Neutrophil (primary cell): ENCODE data around the gene AKAP6.

Source experiments
- H3K27ac ChIP-seq: fragments of 200-600 bp; sonication (generic); 2 replicates; pipeline ENCODE4 v1.5.1; 2016; ENCODE audit warnings: mild to moderate bottlenecking, moderate library complexity
- H3K27me3 ChIP-seq: fragments of 200-600 bp; sonication (generic); 2 replicates; pipeline ENCODE4 v1.6.0; 2016; ENCODE audit warnings: mild to moderate bottlenecking
- H3K36me3 ChIP-seq: fragments of 200-600 bp; sonication (generic); 2 replicates; pipeline ENCODE4 v1.5.1; 2017
- H3K4me1 ChIP-seq, 2 experiments: fragments of 200-600 bp in 1 of 2; sonication (generic) in 1 of 2; 1 replicate in 1 of 2; 2 replicates in 1 of 2; pipeline versions ENCODE4 v1.5.1 to v1.6.1; 2013 to 2016; ENCODE audit warnings: low read depth in 1 of 2, low read length in 1 of 2, mild to moderate bottlenecking in 1 of 2, moderate library complexity in 1 of 2; ENCODE audit not compliant: control insufficient read depth in 1 of 2, insufficient read depth in 1 of 2
- H3K4me3 ChIP-seq, 2 experiments: fragments of 200-600 bp in 1 of 2; sonication (generic) in 1 of 2; 1 replicate in 1 of 2; 2 replicates in 1 of 2; pipeline ENCODE4 v1.5.1; 2013 to 2016; ENCODE audit warnings: low read depth in 1 of 2, low read length in 1 of 2, mild to moderate bottlenecking in 1 of 2, moderate library complexity in 1 of 2
- H3K9me3 ChIP-seq: fragments of 200-600 bp; sonication (generic); 2 replicates; pipeline ENCODE4 v1.5.1; 2016
- TF ChIP-seq, protein P1 (sequence below): fragments of 200-600 bp; sonication (generic); IDR thresholded peaks from 2 replicates; pipeline ENCODE4 v1.5.1; 2016; ENCODE audit warnings: antibody characterized with exemption

AKAP6 gene

DNA sequence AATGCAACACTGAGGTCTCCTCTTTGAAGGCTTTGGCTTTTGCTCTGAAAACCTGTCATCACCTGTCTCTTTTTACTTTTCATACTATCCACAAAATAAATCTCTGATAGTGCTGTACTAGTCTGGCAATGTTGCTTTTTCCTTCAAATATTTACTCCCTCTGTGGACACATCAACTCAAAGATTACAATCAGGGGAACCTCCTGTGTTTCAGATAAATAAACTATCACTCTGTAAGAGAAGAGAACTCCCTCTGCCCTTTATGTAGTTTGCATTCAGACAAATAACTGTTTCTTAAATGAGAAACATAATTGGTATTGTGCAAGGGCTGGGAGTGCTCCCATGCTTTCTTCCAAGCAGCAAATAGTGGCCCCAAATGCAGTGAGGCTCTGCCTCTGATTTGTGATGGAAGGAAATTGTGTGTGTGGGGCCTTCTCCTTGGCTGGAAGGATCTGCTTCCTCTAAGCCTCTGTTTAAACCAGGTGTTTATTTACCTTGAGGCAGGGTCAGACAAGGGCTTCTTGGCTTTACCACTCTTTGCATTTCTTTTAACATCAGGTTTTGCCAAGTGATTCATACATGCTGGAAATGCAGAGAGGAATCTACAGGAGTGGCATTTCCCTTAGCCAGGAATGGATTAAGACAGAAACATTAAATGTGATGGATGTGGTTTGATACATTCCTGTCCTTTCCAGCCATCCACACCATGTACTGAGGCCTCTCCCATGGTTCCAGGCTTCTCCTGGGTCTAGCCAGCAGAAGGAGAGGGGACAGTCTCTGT, 69.0 kb downstream of the AKAP6 start:
- Histone ChIP-seq H3K4me3 (no peak overlapping the region), H3K36me3 (no peaks in the 10 kb centered on the region), H3K9me3 (no peaks in the 10 kb centered on the region), H3K27me3 (no peaks in the 10 kb centered on the region), H3K4me1 (no peaks in the 10 kb centered on the region), H3K27ac (no peak overlapping the region)
- TF ChIP-seq, protein P1, sequence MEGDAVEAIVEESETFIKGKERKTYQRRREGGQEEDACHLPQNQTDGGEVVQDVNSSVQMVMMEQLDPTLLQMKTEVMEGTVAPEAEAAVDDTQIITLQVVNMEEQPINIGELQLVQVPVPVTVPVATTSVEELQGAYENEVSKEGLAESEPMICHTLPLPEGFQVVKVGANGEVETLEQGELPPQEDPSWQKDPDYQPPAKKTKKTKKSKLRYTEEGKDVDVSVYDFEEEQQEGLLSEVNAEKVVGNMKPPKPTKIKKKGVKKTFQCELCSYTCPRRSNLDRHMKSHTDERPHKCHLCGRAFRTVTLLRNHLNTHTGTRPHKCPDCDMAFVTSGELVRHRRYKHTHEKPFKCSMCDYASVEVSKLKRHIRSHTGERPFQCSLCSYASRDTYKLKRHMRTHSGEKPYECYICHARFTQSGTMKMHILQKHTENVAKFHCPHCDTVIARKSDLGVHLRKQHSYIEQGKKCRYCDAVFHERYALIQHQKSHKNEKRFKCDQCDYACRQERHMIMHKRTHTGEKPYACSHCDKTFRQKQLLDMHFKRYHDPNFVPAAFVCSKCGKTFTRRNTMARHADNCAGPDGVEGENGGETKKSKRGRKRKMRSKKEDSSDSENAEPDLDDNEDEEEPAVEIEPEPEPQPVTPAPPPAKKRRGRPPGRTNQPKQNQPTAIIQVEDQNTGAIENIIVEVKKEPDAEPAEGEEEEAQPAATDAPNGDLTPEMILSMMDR: no peak

DNA sequence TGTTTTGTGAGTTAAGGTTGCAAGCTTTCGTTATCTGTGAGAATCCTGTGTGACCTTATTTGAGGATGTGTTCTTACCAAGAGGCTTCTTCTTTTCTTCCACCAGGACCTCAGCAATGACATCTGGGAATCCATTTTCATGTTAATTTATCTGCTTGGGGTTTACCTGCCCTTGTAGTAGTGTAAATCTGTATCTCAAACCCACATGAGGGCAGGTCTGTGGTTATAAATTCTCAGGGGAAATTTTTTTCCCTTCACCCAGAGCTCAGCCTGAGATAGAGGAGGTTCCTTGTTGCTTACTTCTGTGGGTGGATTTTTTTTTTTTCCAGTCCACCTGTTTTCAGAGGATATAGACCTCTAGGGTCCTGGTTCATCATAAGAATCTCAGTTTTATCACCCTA, 70.8 kb downstream of the AKAP6 start:
- Histone ChIP-seq H3K27ac (no peak overlapping the region), H3K4me3 (no peak overlapping the region), H3K4me1 (no peaks in the 10 kb centered on the region), H3K36me3 (no peaks in the 10 kb centered on the region), H3K9me3 (no peaks in the 10 kb centered on the region), H3K27me3 (no peaks in the 10 kb centered on the region)
- TF ChIP-seq, protein P1: no peak

DNA sequence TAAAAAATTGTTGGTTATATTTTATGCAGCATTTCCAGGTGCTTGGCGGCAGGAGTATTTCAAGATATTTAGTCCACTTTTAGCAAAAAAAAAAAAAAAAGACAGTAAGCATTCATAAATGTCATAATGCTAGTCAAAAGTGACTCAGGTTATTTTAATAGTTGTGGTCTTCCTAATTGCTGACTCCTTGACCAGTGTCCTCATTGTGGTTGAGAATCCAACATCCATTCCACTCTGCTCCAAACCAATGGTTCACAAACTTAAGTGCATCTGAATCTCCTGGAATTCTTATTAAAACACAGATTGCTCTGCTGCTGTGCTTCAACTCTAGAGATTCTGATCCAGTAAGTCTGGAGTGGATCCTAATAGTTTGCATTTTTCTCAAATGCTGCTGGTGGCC, 71.4 kb downstream of the AKAP6 start:
- TF ChIP-seq, protein P1: no peak
- Histone ChIP-seq H3K4me3 (no peak overlapping the region), H3K27ac (no peak overlapping the region)

GRCh38 chr14:32403021-32403420, 73.9 kb downstream of the AKAP6 start:
- TF ChIP-seq, protein P1: no peak
- no peaks in the 10 kb centered on the region for H3K36me3 ChIP-seq
- H3K4me1 ChIP-seq: no peaks in the 10 kb centered on the region
- H3K27me3 ChIP-seq: no peaks in the 10 kb centered on the region
- H3K27ac ChIP-seq: no peak overlapping the region
- H3K4me3 ChIP-seq: no peak overlapping the region
- H3K9me3 ChIP-seq: no peaks in the 10 kb centered on the region

More for the DNA sequence above, 71.4 kb downstream of the AKAP6 start:
- Histone ChIP-seq H3K27me3 (no peaks in the 10 kb centered on the region), H3K36me3 (no peaks in the 10 kb centered on the region), H3K4me1 (no peaks in the 10 kb centered on the region), H3K9me3 (no peaks in the 10 kb centered on the region)

- no peaks in the 10 kb centered on the region for H3K36me3 ChIP-seq
- TF ChIP-seq, protein P1: no peak
Measured at GRCh38 chr14:32403688-32404087, 74.6 kb downstream of the AKAP6 start.

More at GRCh38 chr14:32403688-32404087, 74.6 kb downstream of the AKAP6 start:
- Histone ChIP-seq H3K4me3 (no peak overlapping the region), H3K9me3 (no peaks in the 10 kb centered on the region), H3K4me1 (no peaks in the 10 kb centered on the region), H3K27ac (no peak overlapping the region), H3K27me3 (no peaks in the 10 kb centered on the region)
